ENCODE results near the gene ESRP2. TPM values are rescaled to one million over a fixed set of nuclear protein-coding genes. Genes with fewer than 3 reads are reported as not detected.

ESRP2 gene
- total RNA-seq, 1 experiment from 2014 or later = 48.8 TPM

DNA sequence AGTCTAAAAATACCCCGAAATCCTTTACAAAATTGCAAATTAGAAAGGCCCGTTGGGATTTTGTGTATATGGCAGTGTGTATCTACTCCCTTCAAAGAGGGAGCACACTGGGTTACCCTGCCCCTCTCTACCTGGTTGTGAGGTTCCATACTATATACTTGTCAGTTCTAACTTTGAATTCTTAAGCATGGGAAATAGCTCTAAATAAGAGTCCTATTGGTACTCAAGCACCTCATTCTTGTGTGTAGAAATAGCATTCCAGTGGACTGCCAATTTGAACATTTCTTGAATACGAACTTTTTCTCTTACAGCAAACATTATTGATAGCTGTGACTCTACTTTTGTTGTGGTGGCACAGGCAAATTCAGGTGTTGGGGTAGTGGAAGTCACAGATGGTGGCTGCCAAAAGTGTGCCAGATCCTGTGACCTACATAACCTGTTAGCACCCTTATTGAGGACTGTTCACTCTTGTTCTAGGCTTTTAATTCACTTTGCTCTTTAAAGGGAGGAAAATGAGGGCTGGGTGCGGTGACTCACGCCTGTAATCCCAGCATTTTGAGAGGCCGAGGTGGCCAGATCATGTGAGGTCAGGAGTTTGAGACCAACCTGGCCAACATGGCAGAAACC is 16.1 kb downstream of the ESRP2 start:
- Mint-ChIP-seq H3K36me3 (ENCODE audit: insufficient read depth, unreplicated experiment) (peaks cover 12% of the 10 kb centered on the region), H3K4me3 (ENCODE audit: unreplicated experiment) (no peak overlapping the region), H3K27me3 (ENCODE audit: insufficient read depth, unreplicated experiment) (no peaks in the 10 kb centered on the region), H3K4me1 (ENCODE audit: insufficient read depth, unreplicated experiment) (no peaks in the 10 kb centered on the region), H3K9me3 (ENCODE audit: unreplicated experiment) (no peaks in the 10 kb centered on the region), H3K27ac (ENCODE audit: low read depth, unreplicated experiment) (no peak overlapping the region)
- DNase-seq (ENCODE audit: unreplicated experiment) = no peak
- CTCF ChIA-PET = interaction anchor here (0.6 to 1.9 kb wide), 4 partner anchors 9 to 126 kb away, joined by 3 to 5 read pairs (median 3); no protein-coding TSS in a partner anchor
- no TSS peak for BruUV-seq (replicated peaks)
- no peak for TF ChIP-seq CTCF (IDR thresholded peaks at IDR 0.05; ENCODE audit: unreplicated experiment)
- POLR2A ChIA-PET = interaction anchor here (0.8 to 2.0 kb wide), 3 partner anchors 14 to 17 kb away, joined by 3 to 5 read pairs (median 4); no protein-coding TSS in a partner anchor
- intact Hi-C loops (cut with micrococcal nuclease) = no loop called here

- POLR2A ChIA-PET = interaction anchor here (1.4 kb wide), 1 partner anchor 131 kb away, joined by 3 read pairs; no protein-coding TSS in a partner anchor
- BruUV-seq (replicated peaks) = no TSS peak
- no peaks in the 10 kb centered on the region for H3K9me3 Mint-ChIP-seq (ENCODE audit: unreplicated experiment)
Measured at GRCh38 chr16:68217506-68217905, 18.4 kb downstream of the ESRP2 start.

GRCh38 chr16:68216240-68216639 is 19.7 kb downstream of the ESRP2 start:
- no peak for TF ChIP-seq CTCF (IDR thresholded peaks at IDR 0.05; ENCODE audit: unreplicated experiment)
- BruUV-seq (replicated peaks) = no TSS peak
- no peaks in the 10 kb centered on the region for H3K4me1 Mint-ChIP-seq (ENCODE audit: insufficient read depth, unreplicated experiment)
- no peaks in the 10 kb centered on the region for H3K27me3 Mint-ChIP-seq (ENCODE audit: insufficient read depth, unreplicated experiment)
- intact Hi-C loops (cut with micrococcal nuclease) = no loop called here
- no peak for DNase-seq (ENCODE audit: unreplicated experiment)
- ChIA-PET CTCF (interaction anchor here (0.8 to 1.0 kb wide), 2 partner anchors 10 to 12 kb away, joined by 3 to 4 read pairs; no protein-coding TSS in a partner anchor), POLR2A (interaction anchor here (1.0 to 1.1 kb wide), 2 partner anchors 12 to 170 kb away, joined by 3 read pairs; no protein-coding TSS in a partner anchor)
- no peaks in the 10 kb centered on the region for H3K9me3 Mint-ChIP-seq (ENCODE audit: unreplicated experiment)
- H3K36me3 Mint-ChIP-seq (ENCODE audit: insufficient read depth, unreplicated experiment) = peaks cover 12% of the 10 kb centered on the region
- H3K4me3 Mint-ChIP-seq (ENCODE audit: unreplicated experiment) = no peak overlapping the region
- H3K27ac Mint-ChIP-seq (ENCODE audit: low read depth, unreplicated experiment) = no peak overlapping the region

More at GRCh38 chr16:68217506-68217905, 18.4 kb downstream of the ESRP2 start:
- CTCF ChIA-PET = interaction anchor here (0.9 to 1.0 kb wide), 2 partner anchors 12 to 111 kb away, joined by 3 to 7 read pairs; no protein-coding TSS in a partner anchor
- no peak for DNase-seq (ENCODE audit: unreplicated experiment)
- Mint-ChIP-seq H3K36me3 (ENCODE audit: insufficient read depth, unreplicated experiment) (peaks cover 12% of the 10 kb centered on the region), H3K27me3 (ENCODE audit: insufficient read depth, unreplicated experiment) (no peaks in the 10 kb centered on the region), H3K4me3 (ENCODE audit: unreplicated experiment) (no peak overlapping the region), H3K27ac (ENCODE audit: low read depth, unreplicated experiment) (peak overlapping the region; percentile 23), H3K4me1 (ENCODE audit: insufficient read depth, unreplicated experiment) (no peaks in the 10 kb centered on the region)
- intact Hi-C loops (cut with micrococcal nuclease) = no loop called here
- no peak for TF ChIP-seq CTCF (IDR thresholded peaks at IDR 0.05; ENCODE audit: unreplicated experiment)

GRCh38 chr16:68215302-68215701 is 20.6 kb downstream of the ESRP2 start:
- CTCF ChIA-PET = no interaction called here
- Mint-ChIP-seq H3K27ac (ENCODE audit: low read depth, unreplicated experiment) (no peak overlapping the region), H3K4me3 (ENCODE audit: unreplicated experiment) (no peak overlapping the region), H3K9me3 (ENCODE audit: unreplicated experiment) (no peaks in the 10 kb centered on the region), H3K27me3 (ENCODE audit: insufficient read depth, unreplicated experiment) (no peaks in the 10 kb centered on the region), H3K4me1 (ENCODE audit: insufficient read depth, unreplicated experiment) (no peaks in the 10 kb centered on the region), H3K36me3 (ENCODE audit: insufficient read depth, unreplicated experiment) (peaks cover 12% of the 10 kb centered on the region)
- BruUV-seq (replicated peaks) = no TSS peak
- TF ChIP-seq CTCF (IDR thresholded peaks at IDR 0.05; ENCODE audit: unreplicated experiment) = no peak
- no peak for DNase-seq (ENCODE audit: unreplicated experiment)
- POLR2A ChIA-PET = interaction anchor here (1.0 kb wide), 1 partner anchor 19 kb away, joined by 3 read pairs; no protein-coding TSS in a partner anchor
- intact Hi-C loops (cut with micrococcal nuclease) = no loop called here

Data from MCF 10A (cell line).